NCI-H2171 treated with DMSO at 0.1 percent for 48 hours (cell line): ENCODE results near the gene USP44.

Source experiments
- DNase-seq: peaks from one replicate; lab custom pipeline; 2025; lab: John Stamatoyannopoulos, UW

Gene USP44

DNA sequence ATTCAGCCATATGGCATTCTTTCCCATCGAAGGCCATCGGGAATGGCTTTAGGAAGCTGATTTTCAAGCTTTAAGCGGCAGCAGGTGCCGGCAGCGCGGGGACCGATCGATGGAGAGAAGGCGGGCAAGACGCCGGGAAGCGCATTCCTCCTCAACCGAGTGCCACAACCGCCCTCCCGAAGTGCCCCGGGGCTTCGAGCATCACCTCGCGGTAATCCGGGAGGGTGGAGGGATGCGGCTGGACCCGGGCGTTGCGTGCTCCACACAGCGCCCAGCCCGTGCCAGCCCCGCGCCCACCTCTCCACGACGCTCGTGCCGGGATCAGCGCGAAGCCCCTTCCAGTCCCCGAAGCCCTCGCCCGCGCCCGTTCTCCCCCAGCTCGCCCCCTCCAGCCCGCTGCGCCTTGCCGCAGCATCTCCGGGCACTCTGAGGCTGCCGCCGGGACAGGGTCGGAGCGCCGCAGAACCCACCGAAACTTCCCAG is 3.2 kb downstream of the USP44 start:
- peak; percentile 52 for DNase-seq

DNA sequence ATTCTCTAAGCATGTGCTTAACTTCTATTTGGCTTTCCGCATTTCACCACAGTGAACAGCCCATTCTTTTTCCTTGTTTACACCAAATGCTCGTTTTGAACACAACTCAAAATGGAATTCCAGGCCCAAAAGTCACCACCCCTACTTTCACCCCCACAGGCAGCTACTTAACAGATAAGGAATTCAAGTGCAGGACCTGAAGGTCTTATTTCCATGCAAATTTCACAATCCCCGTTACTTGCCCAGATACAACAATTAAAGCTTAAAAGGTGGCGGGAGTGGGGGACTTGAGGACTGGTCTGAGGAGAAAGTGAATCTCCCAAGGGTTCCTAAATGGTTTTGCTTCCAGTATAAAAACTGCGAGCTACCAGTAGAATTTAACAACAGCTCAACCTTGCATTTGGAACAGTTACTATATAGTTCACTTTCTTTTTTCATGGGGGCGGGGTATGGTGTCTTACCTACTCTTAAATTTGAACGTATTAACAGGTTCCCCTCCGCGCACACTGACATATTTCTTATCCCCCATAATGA is 3.7 kb downstream of the USP44 start:
- no peak for DNase-seq

- DNase-seq = no peak
These were observed 4.8 kb downstream of the USP44 start for GRCh38 chr12:95546491-95546813.

- DNase-seq = no peak
These were observed 5.4 kb downstream of the USP44 start for GRCh38 chr12:95545731-95546490.

- no peak for DNase-seq
These were observed 6.0 kb downstream of the USP44 start for GRCh38 chr12:95545303-95545702.

- no peak for DNase-seq
These were observed 6.5 kb downstream of the USP44 start for GRCh38 chr12:95544756-95545155.

GRCh38 chr12:95543305-95543704 is 8.0 kb downstream of the USP44 start:
- DNase-seq = no peak

DNA sequence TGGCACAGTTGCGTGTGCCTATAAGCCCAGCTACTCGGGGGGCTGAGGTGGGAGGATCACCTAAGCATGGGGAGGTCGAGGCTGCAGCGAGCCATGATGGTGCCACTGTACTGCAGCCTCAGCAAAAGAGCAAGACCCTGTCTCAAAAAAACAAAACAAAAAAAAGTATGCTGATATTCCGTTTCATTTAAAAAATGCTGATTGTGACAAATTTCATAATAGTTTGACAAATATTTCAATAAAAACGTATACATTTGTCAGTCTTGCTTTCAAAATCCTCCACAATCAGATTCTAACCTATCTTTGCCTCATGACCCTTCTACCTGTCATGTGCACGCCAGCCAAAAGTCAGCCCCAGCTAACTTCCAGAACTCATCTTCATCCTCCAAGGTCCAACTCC is 9.8 kb downstream of the USP44 start:
- DNase-seq = no peak

DNA sequence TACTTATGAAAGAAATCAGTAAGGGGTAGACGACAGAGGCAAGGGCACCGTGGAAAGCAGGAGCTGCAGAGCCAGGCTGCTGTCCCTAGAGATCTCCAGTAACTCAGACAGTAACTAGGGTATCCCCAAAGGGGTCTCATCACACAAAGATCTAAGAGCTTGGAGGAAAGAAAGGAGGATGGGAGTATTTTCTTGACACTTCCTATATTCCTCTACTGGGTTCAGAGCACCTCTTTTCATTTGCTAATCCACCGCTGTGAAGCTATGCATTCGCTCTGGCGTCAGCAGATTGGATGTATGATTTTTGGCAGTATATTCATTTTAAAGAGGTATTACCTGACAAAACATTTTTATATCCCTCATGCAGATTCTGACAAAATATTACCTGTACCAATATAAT is 12.6 kb downstream of the USP44 start:
- no peak for DNase-seq

DNA sequence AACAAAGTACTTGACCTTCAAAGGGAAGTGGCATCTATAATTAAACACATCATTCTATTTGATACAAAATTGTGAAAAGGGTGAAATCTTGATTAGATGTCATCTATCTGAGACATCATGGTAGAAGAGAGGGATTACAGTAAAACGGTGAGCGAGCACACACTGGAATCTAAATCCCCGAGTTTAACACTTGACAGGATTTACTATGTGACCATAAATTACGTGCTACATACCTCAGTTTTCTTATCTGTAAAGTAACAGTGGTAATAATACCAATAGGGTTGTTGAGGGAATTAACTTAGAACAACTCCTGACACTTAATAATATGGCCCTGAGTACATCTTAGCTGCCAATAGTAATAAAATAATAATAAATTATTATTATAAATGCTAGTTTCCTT is 13.3 kb downstream of the USP44 start:
- DNase-seq = no peak

DNA sequence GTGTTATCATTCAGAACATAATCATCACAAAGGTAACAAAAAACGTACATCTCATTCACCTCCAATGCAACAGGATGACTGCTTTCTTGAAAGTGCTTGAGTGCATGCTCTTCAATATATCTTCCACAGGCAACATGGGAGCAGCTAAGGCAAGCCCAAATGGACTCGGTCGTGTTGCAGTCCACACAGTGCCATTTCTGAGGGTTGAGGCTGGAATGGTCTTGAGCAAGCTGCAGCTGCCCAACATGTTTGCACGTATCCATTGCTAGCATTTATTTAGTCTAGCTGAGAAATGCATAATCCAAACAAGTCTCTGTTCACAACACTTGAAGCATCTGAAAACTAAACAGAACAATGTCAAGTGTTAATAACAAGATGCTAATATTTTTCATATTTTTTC is 17.3 kb downstream of the USP44 start:
- DNase-seq = no peak

- no peak for DNase-seq
These were observed 18.4 kb downstream of the USP44 start for GRCh38 chr12:95532851-95533250.

DNA sequence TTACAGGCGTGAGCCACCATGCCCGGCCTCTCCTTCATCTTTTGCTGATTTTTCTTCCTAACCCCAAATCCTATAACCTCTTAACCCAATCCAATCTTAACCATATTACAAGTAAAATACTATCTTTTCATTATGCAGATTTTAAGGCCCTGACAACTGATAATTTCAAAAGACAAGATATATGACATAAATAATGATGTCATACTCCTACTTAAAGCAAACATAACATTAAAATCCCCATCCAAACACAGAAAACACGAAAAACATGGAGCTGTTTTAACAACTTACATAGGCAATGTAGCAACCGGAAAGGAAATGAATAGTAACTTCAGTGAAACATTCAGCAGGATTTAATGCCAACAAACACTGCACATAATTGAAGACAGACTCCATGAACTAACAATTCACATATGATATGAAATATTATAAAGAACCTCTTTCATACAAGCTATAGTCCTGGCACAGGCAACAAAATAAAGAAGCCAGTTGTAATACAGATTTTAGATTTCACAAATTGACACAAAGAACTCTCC is 21.5 kb downstream of the USP44 start:
- DNase-seq = no peak

DNA sequence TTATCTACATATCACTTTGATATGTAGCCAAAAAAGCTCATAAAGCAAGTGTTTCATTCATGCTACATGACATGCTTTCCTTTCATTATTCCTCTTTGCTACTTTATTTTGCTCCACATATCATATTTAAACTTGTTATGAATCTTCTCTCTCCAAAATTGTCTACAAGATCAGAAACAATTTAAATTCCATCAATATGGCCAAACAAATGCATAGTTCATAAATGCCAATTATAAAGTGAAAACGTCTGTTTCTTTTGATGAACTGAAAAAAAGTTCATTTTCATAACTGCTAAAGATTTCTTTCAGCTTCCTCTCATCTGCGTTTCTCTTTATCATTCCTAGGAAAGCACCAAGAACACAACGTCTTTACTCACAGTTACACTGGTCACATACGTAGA is 22.8 kb downstream of the USP44 start:
- DNase-seq = no peak

DNA sequence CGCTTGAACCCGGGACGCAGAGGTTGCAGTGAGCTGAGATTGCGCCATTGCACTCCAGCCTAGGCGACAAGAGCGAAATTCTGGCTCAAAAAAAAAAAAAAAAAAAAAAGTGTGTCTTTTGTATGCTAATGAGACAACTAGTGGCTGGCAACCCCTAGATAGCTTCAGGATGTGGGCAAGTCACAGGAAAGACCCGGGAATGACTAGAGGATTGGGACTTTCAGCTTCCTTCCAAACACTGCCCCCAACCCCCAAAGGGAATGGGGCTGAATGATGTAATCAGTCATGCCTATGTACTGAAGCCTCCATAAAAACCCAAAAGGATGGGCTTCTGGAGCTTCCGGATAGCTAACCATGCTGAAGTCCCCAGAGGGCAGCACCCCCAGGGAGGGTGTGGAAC is 28.6 kb downstream of the USP44 start:
- no peak for DNase-seq

GRCh38 chr12:95520816-95521215 is 30.5 kb downstream of the USP44 start:
- no peak for DNase-seq

DNA sequence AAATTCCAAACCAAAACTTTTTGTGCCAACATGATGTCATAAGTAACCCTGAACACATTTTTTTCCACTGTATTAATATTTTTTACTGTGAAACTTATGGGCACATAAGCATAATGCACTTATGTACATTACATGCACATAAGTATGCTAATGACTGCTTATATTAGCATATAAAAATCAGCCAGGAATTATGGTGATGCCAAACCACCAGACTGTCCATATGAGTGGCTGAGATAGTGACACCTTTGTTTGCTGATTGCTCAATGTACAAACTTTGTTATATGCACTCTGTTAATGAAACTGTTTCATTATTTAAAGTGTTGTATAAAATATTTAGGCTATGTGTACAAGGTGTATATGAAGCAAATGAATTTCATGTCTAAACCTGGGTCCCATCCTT is 32.3 kb downstream of the USP44 start:
- no peak for DNase-seq

- DNase-seq = no peak
These were observed 34.0 kb downstream of the USP44 start for GRCh38 chr12:95517246-95517645.

DNA sequence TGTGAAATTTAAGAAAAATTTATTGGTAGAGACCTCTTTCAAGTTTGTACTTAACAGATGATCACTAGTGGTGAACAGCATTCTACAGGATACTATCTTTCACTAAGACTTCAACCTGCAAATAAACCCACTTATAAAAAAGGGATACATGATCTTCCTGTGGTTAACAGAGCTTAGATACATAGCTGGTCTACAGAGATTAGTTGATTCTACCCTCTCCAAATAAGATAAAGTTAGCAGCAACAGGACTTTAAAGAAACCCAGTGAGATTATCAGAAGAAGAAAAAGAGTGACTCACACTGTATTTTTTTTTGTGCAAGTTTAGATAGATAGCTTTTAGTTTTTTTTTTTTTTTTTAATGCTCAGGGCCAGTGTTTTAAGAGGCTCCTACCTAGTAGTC is 34.5 kb downstream of the USP44 start:
- no peak for DNase-seq

- no peak for DNase-seq
These were observed 36.1 kb downstream of the USP44 start for GRCh38 chr12:95515197-95515596.

- DNase-seq = no peak
These were observed 37.7 kb downstream of the USP44 start for GRCh38 chr12:95513599-95513998.

DNA sequence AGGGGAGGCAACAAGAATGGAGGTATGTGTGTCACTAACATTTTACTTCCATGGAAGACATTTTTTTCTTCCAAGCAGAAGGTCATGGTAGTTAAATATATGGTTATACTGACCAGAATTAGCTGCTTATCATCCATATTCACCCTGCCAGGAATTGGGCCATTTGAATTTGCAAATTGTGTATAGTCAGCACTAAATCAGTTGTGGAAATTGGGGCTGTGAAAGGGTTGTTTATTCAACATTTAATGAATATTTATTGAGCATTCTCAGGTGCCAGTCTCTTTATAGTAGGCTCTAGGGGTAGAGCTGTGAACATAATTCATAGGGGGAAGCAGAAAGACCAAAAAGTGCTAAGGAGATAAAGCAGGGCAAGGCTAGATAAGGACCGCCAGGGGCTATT is 39.3 kb downstream of the USP44 start:
- no peak for DNase-seq

GRCh38 chr12:95509300-95509699 is 42.0 kb downstream of the USP44 start:
- DNase-seq = no peak
